ENCODE measurements around the gene ADAMTSL3.

GRCh38 chr15:83716605-83717004 is 62.7 kb downstream of the ADAMTSL3 start:
- no peak for TF ChIP-seq CTCF (IDR thresholded peaks at IDR 0.05; ENCODE audit: insufficient read depth, low read length, poor library complexity, severe bottlenecking)
- TF ChIP-seq EZH2phosphoT487 (conservative IDR thresholded peaks at IDR 0.05; ENCODE audit: low read length), result no peak

All from SU-DHL-6 (cell line).